COLO668 (cell line): ENCODE data around the gene MAP7D3.
"Not testable (repeated sequence)": the region's sequence is repeated elsewhere in the genome, so short reads cannot be mapped to it uniquely, and the experiment has no call there.

Source experiments
- DNase-seq: peaks from one replicate; lab custom pipeline; 2025; ENCODE audit not compliant: unreplicated experiment; lab: John Stamatoyannopoulos, UW

Gene MAP7D3

GRCh38 chrX:136251041-136251991 lies at the start of gene MAP7D3:
Gene MAP7D3, minus strand, starts transcription at chrX:136251400. Its CDS starts 42 bp downstream, at chrX:136251358.
- DNase-seq: peak; percentile 1

- not testable (repeated sequence) for DNase-seq
These were observed 49.5 kb upstream of the MAP7D3 start, which contains the start of gene ADGRG4 for GRCh38 chrX:136300721-136301120. Gene ADGRG4, plus strand, starts transcription at chrX:136300963. Its CDS starts 7,815 bp downstream, at chrX:136308778.

GRCh38 chrX:136295380-136295779 lies 44.2 kb upstream of the MAP7D3 start:
- no peak for DNase-seq

GRCh38 chrX:136292656-136293055 lies 41.5 kb upstream of the MAP7D3 start:
- DNase-seq: no peak

GRCh38 chrX:136291824-136292223 lies 40.6 kb upstream of the MAP7D3 start:
- DNase-seq: no peak

- DNase-seq: not testable (repeated sequence)
These were observed 35.2 kb upstream of the MAP7D3 start for GRCh38 chrX:136286375-136286774.

GRCh38 chrX:136275553-136275952 lies 24.4 kb upstream of the MAP7D3 start:
- DNase-seq: no peak

GRCh38 chrX:136273986-136274385 lies 22.8 kb upstream of the MAP7D3 start:
- DNase-seq: no peak

GRCh38 chrX:136272325-136272724 lies 21.1 kb upstream of the MAP7D3 start:
- DNase-seq: no peak

GRCh38 chrX:136271300-136271699 lies 20.1 kb upstream of the MAP7D3 start:
- DNase-seq: no peak

GRCh38 chrX:136269921-136270320 lies 18.7 kb upstream of the MAP7D3 start:
- no peak for DNase-seq

- DNase-seq: peak; percentile 4
These were observed 17.1 kb upstream of the MAP7D3 start for GRCh38 chrX:136268051-136269048.

GRCh38 chrX:136266828-136267227 lies 15.6 kb upstream of the MAP7D3 start:
- DNase-seq: no peak

GRCh38 chrX:136262812-136263315 lies 11.7 kb upstream of the MAP7D3 start:
- no peak for DNase-seq

- DNase-seq: no peak
These were observed 11.0 kb upstream of the MAP7D3 start for GRCh38 chrX:136262243-136262642.

GRCh38 chrX:136261321-136261720 lies 10.1 kb upstream of the MAP7D3 start:
- DNase-seq: no peak

GRCh38 chrX:136260776-136261175 lies 9.6 kb upstream of the MAP7D3 start:
- DNase-seq: no peak

- no peak for DNase-seq
These were observed 8.3 kb upstream of the MAP7D3 start for GRCh38 chrX:136259543-136259942.

- DNase-seq: no peak
These were observed 7.8 kb upstream of the MAP7D3 start for GRCh38 chrX:136258951-136259350.

- DNase-seq: no peak
These were observed 4.8 kb upstream of the MAP7D3 start for GRCh38 chrX:136256026-136256425.

GRCh38 chrX:136255541-136255940 lies 4.3 kb upstream of the MAP7D3 start:
- DNase-seq: no peak
